Thoracic aorta (tissue), 2 donors: ENCODE data around the gene ULK2. TPM values are rescaled to one million over a fixed set of nuclear protein-coding genes. Genes with fewer than 3 reads are reported as not detected.
"Not testable (repeated sequence)": the region's sequence is repeated elsewhere in the genome, so short reads cannot be mapped to it uniquely, and the experiment has no call there.

Experiments used
- ATAC-seq: fragments of 150-250 bp; one replicate; pipeline ENCODE4 v1.8.0; 2017; ENCODE audit warnings: low read depth; ENCODE audit not compliant: insufficient number of reproducible peaks, low FRiP score
- DNase-seq: peaks from one replicate; pipeline ENCODE4 v3.0.0-alpha.2; 2020; ENCODE audit warnings: low spot score
- H3K27ac ChIP-seq, 2 donors: fragments of 200-600 bp; sonication (generic); 1 replicate in 1 of 2; 2 replicates in 1 of 2; pipeline ENCODE4 v1.5.1; 2016; ENCODE audit warnings: mild to moderate bottlenecking in 2 of 2, moderate library complexity in 2 of 2
- H3K27me3 ChIP-seq: fragments of 200-600 bp; sonication (generic); replicated peaks from 2 replicates; pipeline ENCODE4 v1.6.0; 2016; ENCODE audit warnings: mild to moderate bottlenecking; ENCODE audit not compliant: insufficient read depth
- H3K36me3 ChIP-seq: fragments of 200-600 bp; sonication (generic); one replicate; pipeline ENCODE4 v1.5.1; 2016
- H3K4me1 ChIP-seq, 2 donors: fragments of 200-600 bp; sonication (generic); 1 replicate in 1 of 2; 2 replicates in 1 of 2; pipeline versions ENCODE4 v1.5.1 to v1.6.0; 2016; ENCODE audit warnings: low read depth in 2 of 2, mild to moderate bottlenecking in 1 of 2; ENCODE audit not compliant: control insufficient read depth in 1 of 2
- H3K4me3 ChIP-seq: fragments of 200-600 bp; sonication (generic); 2 replicates; pipeline ENCODE4 v1.5.1; 2016; ENCODE audit warnings: mild to moderate bottlenecking
- H3K9me3 ChIP-seq: fragments of 200-600 bp; sonication (generic); 2 replicates; pipeline ENCODE4 v1.5.1; 2016
- total RNA-seq, 2 donors: library from RNA; depleted of rRNA; stranded (reverse); fragments of >200 nt; gene quantifications; one replicate each; pipeline versions ENCODE4 v1.1.0 to v1.2.3, GENCODE V29; 2016
- TF ChIP-seq, protein P1 (sequence below): fragments of 200-600 bp; sonication (generic); IDR thresholded peaks from one replicate; pipeline ENCODE4 v1.5.1; 2019; ENCODE audit warnings: antibody characterized with exemption

Gene ULK2
- total RNA-seq, 2 donors from 2014 or later: 24.8 TPM

DNA sequence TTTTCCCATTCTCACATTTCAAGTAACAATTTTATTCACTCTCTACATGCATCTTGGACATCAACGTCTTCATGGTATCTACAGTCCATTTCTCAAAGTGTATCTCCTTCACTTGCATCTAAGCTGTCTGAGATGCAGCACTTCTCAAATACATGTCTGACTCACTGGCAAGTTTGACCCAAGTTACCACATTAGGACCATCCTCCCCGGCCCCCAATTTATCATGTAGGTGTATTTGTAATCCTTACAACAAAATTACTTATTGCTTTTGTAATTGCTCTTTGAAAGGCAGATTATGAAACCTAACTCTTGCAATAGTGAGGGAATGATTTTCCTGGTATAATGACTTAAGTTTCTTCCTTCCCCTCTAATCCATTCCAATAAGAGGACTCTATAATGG is 28.9 kb upstream of the ULK2 start:
- ATAC-seq: no peak
- H3K9me3 ChIP-seq: no peaks in the 10 kb centered on the region
- no peak for DNase-seq
- H3K4me1 ChIP-seq: no peaks in the 10 kb centered on the region
- no peak overlapping the region for H3K27ac ChIP-seq
- no peaks in the 10 kb centered on the region for H3K36me3 ChIP-seq
- no peak overlapping the region for H3K4me3 ChIP-seq
- H3K27me3 ChIP-seq: no peaks in the 10 kb centered on the region
- TF ChIP-seq, protein P1, sequence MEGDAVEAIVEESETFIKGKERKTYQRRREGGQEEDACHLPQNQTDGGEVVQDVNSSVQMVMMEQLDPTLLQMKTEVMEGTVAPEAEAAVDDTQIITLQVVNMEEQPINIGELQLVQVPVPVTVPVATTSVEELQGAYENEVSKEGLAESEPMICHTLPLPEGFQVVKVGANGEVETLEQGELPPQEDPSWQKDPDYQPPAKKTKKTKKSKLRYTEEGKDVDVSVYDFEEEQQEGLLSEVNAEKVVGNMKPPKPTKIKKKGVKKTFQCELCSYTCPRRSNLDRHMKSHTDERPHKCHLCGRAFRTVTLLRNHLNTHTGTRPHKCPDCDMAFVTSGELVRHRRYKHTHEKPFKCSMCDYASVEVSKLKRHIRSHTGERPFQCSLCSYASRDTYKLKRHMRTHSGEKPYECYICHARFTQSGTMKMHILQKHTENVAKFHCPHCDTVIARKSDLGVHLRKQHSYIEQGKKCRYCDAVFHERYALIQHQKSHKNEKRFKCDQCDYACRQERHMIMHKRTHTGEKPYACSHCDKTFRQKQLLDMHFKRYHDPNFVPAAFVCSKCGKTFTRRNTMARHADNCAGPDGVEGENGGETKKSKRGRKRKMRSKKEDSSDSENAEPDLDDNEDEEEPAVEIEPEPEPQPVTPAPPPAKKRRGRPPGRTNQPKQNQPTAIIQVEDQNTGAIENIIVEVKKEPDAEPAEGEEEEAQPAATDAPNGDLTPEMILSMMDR: no peak

DNA sequence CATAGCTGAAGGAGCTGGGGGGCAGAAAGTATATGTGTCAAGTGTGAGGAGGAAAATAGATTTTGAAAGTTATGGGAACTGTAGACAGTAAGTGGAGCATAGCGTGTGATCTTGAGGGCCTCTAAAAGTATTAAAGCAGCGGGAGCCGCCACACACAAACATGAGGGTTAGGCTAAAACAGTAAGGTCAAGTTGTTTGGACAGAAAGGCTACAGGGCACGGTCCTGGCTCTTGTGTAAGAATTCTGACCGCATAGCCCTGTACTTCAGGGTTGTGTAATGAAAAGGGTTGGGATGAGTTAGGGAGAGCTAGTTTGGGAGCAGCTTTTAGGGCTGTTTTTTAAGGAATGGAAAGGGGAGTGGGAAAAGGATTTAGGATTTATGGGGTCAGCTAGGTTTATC is 22.8 kb upstream of the ULK2 start:
- DNase-seq: not testable (repeated sequence)

DNA sequence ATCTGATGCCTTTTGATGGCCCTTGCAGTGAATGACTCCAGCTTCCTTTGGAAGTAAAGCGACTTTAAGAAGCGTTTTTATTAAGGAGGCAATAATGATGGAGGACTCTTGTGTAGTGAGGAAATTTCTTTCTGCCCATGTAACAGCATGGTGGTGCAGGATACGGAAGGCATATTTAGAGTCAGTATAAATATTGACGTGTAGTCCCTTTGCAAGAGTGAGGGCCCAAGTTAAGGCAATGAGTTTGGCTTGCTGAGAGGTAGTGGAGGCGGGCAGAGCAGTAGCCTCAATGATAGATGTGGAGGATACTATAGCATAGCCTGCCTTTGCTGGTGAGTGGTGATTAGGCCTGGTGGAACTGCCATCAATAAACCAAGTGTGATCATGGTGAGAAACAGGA is 22.3 kb upstream of the ULK2 start:
- H3K27me3 ChIP-seq, H3K27ac ChIP-seq, H3K36me3 ChIP-seq, DNase-seq, H3K9me3 ChIP-seq, H3K4me3 ChIP-seq, H3K4me1 ChIP-seq, ATAC-seq: not testable (repeated sequence)

More for the DNA sequence above, 22.8 kb upstream of the ULK2 start:
- not testable (repeated sequence) for H3K27ac ChIP-seq, ATAC-seq, H3K4me3 ChIP-seq, H3K27me3 ChIP-seq, H3K9me3 ChIP-seq, H3K4me1 ChIP-seq, H3K36me3 ChIP-seq

DNA sequence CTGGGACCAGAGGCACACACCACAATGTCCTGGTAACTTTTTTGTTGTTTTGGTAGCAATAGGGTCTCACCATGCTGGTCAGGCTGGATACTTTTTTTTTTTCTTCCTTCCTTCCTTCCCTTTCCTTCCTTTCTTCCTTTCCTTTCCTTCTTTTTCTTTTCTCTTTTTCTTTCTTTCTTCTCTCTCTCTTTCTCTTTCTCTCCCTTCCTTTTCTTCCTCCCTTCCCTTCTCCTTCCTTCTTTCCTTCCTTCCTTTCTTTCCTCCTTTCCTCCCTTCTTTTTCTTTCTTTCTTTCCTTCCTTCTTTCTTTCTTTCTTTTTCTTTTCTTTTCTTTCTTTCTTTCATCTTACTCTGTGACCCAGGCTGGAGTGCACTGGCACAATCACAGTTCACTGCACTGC is 18.4 kb upstream of the ULK2 start:
- ATAC-seq (no peak), DNase-seq (no peak)
- TF ChIP-seq, protein P1: no peak
- H3K27ac ChIP-seq: no peak overlapping the region
- no peaks in the 10 kb centered on the region for H3K9me3 ChIP-seq
- H3K27me3 ChIP-seq: no peaks in the 10 kb centered on the region
- H3K36me3 ChIP-seq: no peaks in the 10 kb centered on the region
- no peaks in the 10 kb centered on the region for H3K4me1 ChIP-seq
- no peak overlapping the region for H3K4me3 ChIP-seq

DNA sequence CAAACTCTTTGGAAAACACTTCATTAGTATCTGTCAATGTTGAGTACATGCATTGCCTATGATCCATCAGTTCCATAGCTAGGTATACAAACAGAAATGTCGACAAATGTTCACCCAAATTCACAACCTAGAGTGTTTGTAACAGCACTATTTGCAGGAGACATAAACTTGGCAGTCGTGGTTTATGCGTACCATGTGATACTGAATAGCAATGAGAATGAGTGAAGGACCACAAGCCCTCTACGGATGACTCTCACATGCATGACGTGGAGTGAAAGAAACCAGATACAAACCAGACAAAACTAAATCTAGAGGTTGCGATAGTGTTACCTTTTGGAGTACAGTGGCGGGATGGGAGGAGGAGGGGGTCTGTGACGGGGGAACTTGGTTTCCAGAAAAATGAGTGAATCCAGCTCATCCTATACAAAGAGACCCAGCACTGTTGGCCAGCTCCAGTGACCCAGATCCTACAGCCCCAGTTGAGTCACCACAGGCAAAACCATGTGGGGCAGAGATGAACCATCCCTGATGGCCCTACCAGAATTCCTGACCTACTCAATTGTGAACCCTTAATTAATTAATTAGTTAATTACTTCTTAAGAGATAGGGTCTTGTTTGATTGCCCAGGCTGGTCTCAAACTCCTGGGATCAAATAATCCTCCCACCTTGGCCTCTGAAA is 15.9 kb upstream of the ULK2 start:
- H3K27ac ChIP-seq: no peak overlapping the region
- no peaks in the 10 kb centered on the region for H3K27me3 ChIP-seq
- no peaks in the 10 kb centered on the region for H3K9me3 ChIP-seq
- H3K4me1 ChIP-seq: no peaks in the 10 kb centered on the region
- TF ChIP-seq, protein P1: no peak
- H3K36me3 ChIP-seq: no peaks in the 10 kb centered on the region
- H3K4me3 ChIP-seq: no peak overlapping the region
- ATAC-seq: no peak
- DNase-seq: no peak

DNA sequence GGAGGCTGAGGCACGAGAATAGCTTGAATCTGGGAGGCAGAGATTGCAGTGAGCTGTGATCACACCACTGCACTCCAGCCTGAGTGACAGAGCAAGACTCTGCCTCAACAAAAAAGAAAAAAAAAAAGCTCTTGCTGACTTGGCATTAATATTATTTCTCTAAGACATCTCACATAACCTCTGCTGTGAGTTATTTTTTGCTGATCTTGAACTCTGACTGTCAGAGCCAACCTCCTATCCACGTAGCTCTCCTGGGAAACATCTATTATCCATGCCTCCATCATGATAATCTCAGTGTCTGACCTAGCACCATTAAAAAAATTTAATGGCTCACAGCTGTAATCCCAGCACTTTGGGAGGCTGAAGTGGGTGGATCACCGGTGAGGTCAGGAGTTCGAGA is 12.7 kb upstream of the ULK2 start:
- H3K4me1 ChIP-seq: no peaks in the 10 kb centered on the region
- DNase-seq (no peak), ATAC-seq (no peak)
- no peaks in the 10 kb centered on the region for H3K9me3 ChIP-seq
- H3K36me3 ChIP-seq: no peaks in the 10 kb centered on the region
- H3K4me3 ChIP-seq: no peak overlapping the region
- H3K27ac ChIP-seq: no peak overlapping the region
- TF ChIP-seq, protein P1: no peak
- H3K27me3 ChIP-seq: no peaks in the 10 kb centered on the region
